Astrocyte of the hippocampus (primary cell): ENCODE results near the gene DNAH14.

ENCODE experiments used
- DNase-seq: peaks from one replicate; pipeline ENCODE4 v3.0.0; 2011; ENCODE audit warnings: low read depth, low spot score

Gene DNAH14

GRCh38 chr1:225448146-225448805 is 518.8 kb downstream of the DNAH14 start:
- DNase-seq, result no peak
